IMR-90 (cell line): ENCODE measurements around the gene UNKL. TPM values are rescaled to one million over a fixed set of nuclear protein-coding genes. Genes with fewer than 3 reads are reported as not detected.

ENCODE experiments used
- ATAC-seq: fragments of 200-7000 bp; cut with Tn5 transposase; 2 replicates; pipeline ENCODE4 v1.9.1; 2020; ENCODE audit warnings: low read depth, mild to moderate bottlenecking, moderate library complexity
- BruUV-seq: library from RNA; stranded (reverse); fragments of 400-500 nt; replicated peaks from 2 replicates; lab custom pipeline; 2021; lab: Mats Ljungman, UMichigan
- CTCF ChIA-PET: fragments of 300-600 bp; formaldehyde crosslinking; extraction: SDS; loops from one replicate; lab custom pipeline; 2021; ENCODE audit warnings: antibody characterized with exemption; lab: Yijun Ruan, JAX
- POLR2A ChIA-PET: fragments of 300-600 bp; sonication (Branson Sonifier 250); formaldehyde crosslinking; loops from one replicate; lab custom pipeline; 2022; ENCODE audit warnings: antibody characterized with exemption; ENCODE audit not compliant: unreplicated experiment; lab: Charles Lee
- DNase-seq: peaks from one replicate; pipeline ENCODE4 v3.0.0; 2013
- H2AFZ ChIP-seq: replicated peaks from 2 replicates; pipeline ENCODE3; 2013; ENCODE audit warnings: low read length, mild to moderate bottlenecking; ENCODE audit not compliant: poor library complexity
- H2AK5ac ChIP-seq: 2 replicates; pipeline ENCODE4 v1.6.1; 2013; ENCODE audit warnings: low read depth, low read length, inconsistent platforms
- H2AK9ac ChIP-seq: replicated peaks from 2 replicates; pipeline ENCODE3; 2013; ENCODE audit warnings: mild to moderate bottlenecking, low read depth, low read length, moderate library complexity; ENCODE audit not compliant: poor library complexity
- H2BK120ac ChIP-seq: 2 replicates; pipeline ENCODE4 v1.6.1; 2013; ENCODE audit warnings: low read depth, low read length, inconsistent platforms
- H2BK15ac ChIP-seq: 3 replicates; pipeline ENCODE4 v1.6.1; 2013; ENCODE audit warnings: low read depth, low read length, inconsistent platforms
- H2BK20ac ChIP-seq: 2 replicates; pipeline ENCODE4 v1.6.1; 2013; ENCODE audit warnings: low read depth, mild to moderate bottlenecking, inconsistent platforms, low read length, moderate library complexity
- H2BK5ac ChIP-seq: 2 replicates; pipeline ENCODE4 v1.6.1; 2013; ENCODE audit warnings: mild to moderate bottlenecking, low read depth, low read length, inconsistent platforms; ENCODE audit not compliant: poor library complexity, severe bottlenecking
- H3K14ac ChIP-seq: replicated peaks from 2 replicates; pipeline ENCODE4 v1.6.1; 2013; ENCODE audit warnings: low read depth, low read length, inconsistent platforms
- H3K18ac ChIP-seq: 2 replicates; pipeline ENCODE4 v1.6.1; 2013; ENCODE audit warnings: low read depth, low read length, control low read depth
- H3K23ac ChIP-seq: 2 replicates; pipeline ENCODE4 v1.6.1; 2013; ENCODE audit warnings: low read depth, low read length, inconsistent platforms
- H3K27ac ChIP-seq: 2 replicates; pipeline ENCODE4 v1.5.1; 2013; ENCODE audit warnings: mild to moderate bottlenecking, control low read depth, low read length; ENCODE audit not compliant: insufficient read depth
- H3K27me3 ChIP-seq: 2 replicates; pipeline ENCODE4 v1.6.1; 2013; ENCODE audit warnings: low read length; ENCODE audit not compliant: control insufficient read depth, insufficient read depth
- H3K36me3 ChIP-seq: 2 replicates; pipeline ENCODE4 v1.6.1; 2013; ENCODE audit warnings: low read length, mixed read lengths; ENCODE audit not compliant: control insufficient read depth, insufficient read depth
- H3K4ac ChIP-seq: 2 replicates; pipeline ENCODE4 v1.6.1; 2013; ENCODE audit warnings: low read depth, low read length, inconsistent platforms
- H3K4me1 ChIP-seq: 2 replicates; pipeline ENCODE4 v1.6.1; 2013; ENCODE audit warnings: low read length, mixed read lengths; ENCODE audit not compliant: control insufficient read depth, insufficient read depth
- H3K4me2 ChIP-seq: 2 replicates; pipeline ENCODE4 v1.6.1; 2013; ENCODE audit warnings: low read depth, mild to moderate bottlenecking, control low read depth, low read length, moderate library complexity
- H3K4me3 ChIP-seq: 2 replicates; pipeline ENCODE4 v1.5.1; 2013; ENCODE audit warnings: low read depth, mild to moderate bottlenecking, control low read depth, low read length, moderate library complexity; ENCODE audit not compliant: insufficient read depth
- H3K56ac ChIP-seq: 2 replicates; pipeline ENCODE4 v1.6.1; 2013; ENCODE audit warnings: low read length, inconsistent platforms; ENCODE audit not compliant: insufficient read depth; ENCODE audit errors: extremely low read depth
- H3K79me1 ChIP-seq, 2 experiments: 2 replicates each; pipeline ENCODE4 v1.6.1; 2013; ENCODE audit warnings: low read length in 2 of 2, inconsistent platforms in 1 of 2, low read depth in 1 of 2
- H3K9ac ChIP-seq: 2 replicates; pipeline ENCODE4 v1.6.1; 2013; ENCODE audit warnings: low read depth, low read length, control low read depth
- H3K9me1 ChIP-seq: 2 replicates; pipeline ENCODE4 v1.6.1; 2013; ENCODE audit warnings: low read length, inconsistent platforms; ENCODE audit not compliant: insufficient read depth
- H3K9me3 ChIP-seq: 2 replicates; pipeline ENCODE4 v1.6.1; 2013; ENCODE audit warnings: low read length; ENCODE audit not compliant: control insufficient read depth, insufficient read depth
- H4K20me1 ChIP-seq: 2 replicates; pipeline ENCODE4 v1.6.1; 2013; ENCODE audit warnings: low read length, inconsistent platforms; ENCODE audit not compliant: insufficient read depth
- H4K5ac ChIP-seq: 2 replicates; pipeline ENCODE4 v1.6.1; 2013; ENCODE audit warnings: mild to moderate bottlenecking, low read depth, low read length, control low read depth
- H4K8ac ChIP-seq, 2 experiments: 2 replicates each; pipeline ENCODE4 v1.6.1; 2013; ENCODE audit warnings: low read depth in 2 of 2, low read length in 2 of 2, control low read depth in 1 of 2, inconsistent platforms in 1 of 2
- H4K91ac ChIP-seq: 2 replicates; pipeline ENCODE4 v1.6.1; 2013; ENCODE audit warnings: low read depth, low read length, inconsistent platforms; ENCODE audit not compliant: insufficient read depth
- BHLHE40 ChIP-seq: fragments of 150-350 bp; IDR thresholded peaks from 2 replicates; pipeline ENCODE4 v1.6.1; 2016; ENCODE audit warnings: mild to moderate bottlenecking, low read depth, low read length
- CEBPB ChIP-seq: IDR thresholded peaks from 2 replicates; pipeline ENCODE4 v1.6.1; 2012; ENCODE audit warnings: low read depth, low read length, improper control_type of control experiment
- CHD1 ChIP-seq: IDR thresholded peaks from 2 replicates; pipeline ENCODE4 v1.6.1; 2012; ENCODE audit warnings: low read depth, low read length, improper control_type of control experiment
- CTCF ChIP-seq: conservative IDR thresholded peaks from 2 replicates; pipeline ENCODE4 v1.5.1; 2012; ENCODE audit warnings: mild to moderate bottlenecking, low read depth, low read length, improper control_type of control experiment
- ELK1 ChIP-seq: fragments of 150-350 bp; IDR thresholded peaks from 2 replicates; pipeline ENCODE4 v1.6.1; 2016; ENCODE audit warnings: low read depth, mild to moderate bottlenecking, low read length, moderate library complexity, borderline replicate concordance
- FOS ChIP-seq: fragments of 150-350 bp; IDR thresholded peaks from 2 replicates; pipeline ENCODE4 v1.6.1; 2016; ENCODE audit warnings: low read depth, low read length
- MAFK ChIP-seq: IDR thresholded peaks from 2 replicates; pipeline ENCODE4 v1.6.1; 2012; ENCODE audit warnings: low read depth, low read length, improper control_type of control experiment
- MAZ ChIP-seq: IDR thresholded peaks from 2 replicates; pipeline ENCODE4 v1.6.1; 2012; ENCODE audit warnings: low read depth, mild to moderate bottlenecking, low read length, improper control_type of control experiment, moderate library complexity, borderline replicate concordance
- MXI1 ChIP-seq: IDR thresholded peaks from 2 replicates; pipeline ENCODE4 v1.6.1; 2012; ENCODE audit warnings: low read depth, mild to moderate bottlenecking, low read length, moderate library complexity, borderline replicate concordance
- NFE2L2 ChIP-seq: fragments of 150-350 bp; IDR thresholded peaks from 2 replicates; pipeline ENCODE4 v1.6.1; 2016; ENCODE audit warnings: low read depth, mild to moderate bottlenecking, low read length
- POLR2A ChIP-seq: IDR thresholded peaks from 2 replicates; pipeline ENCODE4 v1.6.1; 2012; ENCODE audit warnings: mild to moderate bottlenecking, low read depth, low read length
- RAD21 ChIP-seq: IDR thresholded peaks from 2 replicates; pipeline ENCODE4 v1.6.1; 2012; ENCODE audit warnings: low read length, improper control_type of control experiment
- RCOR1 ChIP-seq: IDR thresholded peaks from 2 replicates; pipeline ENCODE4 v1.6.1; 2012; ENCODE audit warnings: mild to moderate bottlenecking, low read length, improper control_type of control experiment; ENCODE audit not compliant: insufficient replicate concordance
- RFX5 ChIP-seq: IDR thresholded peaks from 2 replicates; pipeline ENCODE4 v1.8.0; 2012; ENCODE audit warnings: low read depth, mild to moderate bottlenecking, low read length, moderate library complexity
- SMC3 ChIP-seq: fragments of 150-350 bp; IDR thresholded peaks from 2 replicates; pipeline ENCODE4 v1.6.1; 2016; ENCODE audit warnings: low read depth, mild to moderate bottlenecking, antibody characterized with exemption, low read length, moderate library complexity
- USF2 ChIP-seq: fragments of 150-350 bp; IDR thresholded peaks from 2 replicates; pipeline ENCODE4 v1.6.1; 2017; ENCODE audit warnings: mild to moderate bottlenecking, antibody characterized with exemption, low read length, low read depth
- WGBS, 2 experiments: methylation state at CpG; one replicate each; pipeline versions ENCODE4 v1.1.5 to v1.1.7; 2013; ENCODE audit warnings: missing lambda C conversion rate in 2 of 2; ENCODE audit not compliant: insufficient read length in 1 of 2; ENCODE audit errors: extremely low coverage in 2 of 2; 5-methylcytosine and 5-hydroxymethylcytosine counted together
- dilution Hi-C: fragments of 300-500 bp; cut with HindIII; formaldehyde crosslinking; loops from one replicate; pipeline ENCODE4 v1.14.3; 2018; ENCODE audit warnings: low sequenced_read_pairs; ENCODE audit not compliant: unreplicated experiment
- in situ Hi-C: fragments of 300-500 bp; cut with MboI; formaldehyde crosslinking; loops from 3 replicates; pipeline ENCODE4 v1.14.3; 2019; ENCODE audit warnings: low sequenced_read_pairs, inconsistent platforms, mixed read lengths
- intact Hi-C: fragments of 100-400 bp; cut with micrococcal nuclease; formaldehyde crosslinking; loops from 2 replicates; pipeline ENCODE4 v1.10.0; 2022
- polyA plus RNA-seq, 3 experiments: library from polyadenylated mRNA; depleted of rRNA; stranded (reverse); fragments of >200 nt; gene quantifications; 2 replicates each; pipeline ENCODE4 v1.2.3, GENCODE V29; 2012; ENCODE audit warnings: low replicate concordance in 1 of 3
- total RNA-seq: library from RNA; depleted of rRNA; stranded (reverse); fragments of >200 nt; gene quantifications from 2 replicates; pipeline ENCODE4 v1.2.3, GENCODE V29; 2012

Gene UNKL
- total and polyA plus RNA-seq, 2 of the 4 experiments (the other 2 are of a cell fraction), result 4.1 to 13.3 TPM

- Histone ChIP-seq H3K4me1 (no peaks in the 10 kb centered on the region), H3K9ac (no peak overlapping the region), H3K4ac (no peak overlapping the region), H2BK120ac (no peak overlapping the region), H3K23ac (no peak overlapping the region), H2BK20ac (no peak overlapping the region), H3K56ac (no peak overlapping the region), H2AK5ac (no peak overlapping the region), H2BK5ac (no peak overlapping the region), H3K27ac (no peak overlapping the region), H3K9me3 (no peaks in the 10 kb centered on the region), H3K9me1 (no peaks in the 10 kb centered on the region), H3K14ac (no peak overlapping the region), H3K18ac (no peak overlapping the region), H4K20me1 (no peaks in the 10 kb centered on the region), H3K27me3 (no peaks in the 10 kb centered on the region; the same call in 1 of the 2 replicates), H4K91ac (no peak overlapping the region), H2AK9ac (peak overlapping the region; percentile 78), H2BK15ac (no peak overlapping the region), H4K5ac (no peak overlapping the region), H4K8ac (no peak overlapping the region), H2AFZ (no peak overlapping the region), H3K79me1 (no peaks in the 10 kb centered on the region), H3K36me3 (no peaks in the 10 kb centered on the region), H3K4me2 (no peak overlapping the region), H3K4me3 (no peak overlapping the region)
- dilution Hi-C loops, result no loop called here
- WGBS, 2 experiments, result 87% methylated on average over 14 of the region's 27 CpGs; no CpG with 5 or more reads in 1 of the 2 experiments
- intact Hi-C loops, result no loop called here
- no peak for DNase-seq
- in situ Hi-C loops, result no loop called here
- no peak for TF ChIP-seq USF2
- no peak for TF ChIP-seq MAFK
- TF ChIP-seq ELK1, result no peak
- no peak for TF ChIP-seq MXI1
- TF ChIP-seq BHLHE40, result no peak
- no peak for TF ChIP-seq CEBPB
- no peak for TF ChIP-seq POLR2A
- no peak for TF ChIP-seq CHD1
- TF ChIP-seq CTCF, result no peak
- TF ChIP-seq RAD21, result no peak
- no peak for TF ChIP-seq SMC3
- TF ChIP-seq FOS, result no peak
- no peak for TF ChIP-seq RCOR1
- no peak for TF ChIP-seq NFE2L2
- TF ChIP-seq RFX5, result no peak
- TF ChIP-seq MAZ, result no peak
- POLR2A ChIA-PET, result no interaction called here
- BruUV-seq, result no TSS peak
- CTCF ChIA-PET, result no interaction called here
- no peak for ATAC-seq
Observed at GRCh38 chr16:1439058-1439698, 24.7 kb upstream of the UNKL start.
